Islet precursor cell (in vitro differentiated cells): ENCODE measurements around the gene DMAC2.
"Not testable (repeated sequence)": the region's sequence is repeated elsewhere in the genome, so short reads cannot be mapped to it uniquely, and the experiment has no call there.

ENCODE experiments used
- DNase-seq: peaks from one replicate; pipeline ENCODE4 v3.0.0-alpha.2; 2018

DMAC2 gene

DNA sequence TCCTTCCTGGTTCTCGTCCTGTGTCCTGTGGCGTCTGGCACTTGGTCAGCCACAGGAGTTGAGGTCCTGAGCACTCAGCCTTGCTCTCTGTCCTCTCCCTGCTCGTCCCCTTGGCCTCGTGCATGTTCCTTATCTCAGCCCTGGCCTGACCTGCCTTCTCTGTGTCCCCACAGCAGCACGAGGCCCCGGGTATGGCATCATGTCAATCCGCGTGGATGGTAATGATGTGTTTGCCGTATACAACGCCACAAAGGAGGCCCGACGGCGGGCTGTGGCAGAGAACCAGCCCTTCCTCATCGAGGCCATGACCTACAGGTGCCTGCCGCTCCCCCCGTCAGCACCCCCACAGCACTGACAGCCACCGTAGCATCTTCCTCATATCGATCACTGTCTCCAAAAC is 17.3 kb downstream of the DMAC2 start:
- no peak for DNase-seq

DNA sequence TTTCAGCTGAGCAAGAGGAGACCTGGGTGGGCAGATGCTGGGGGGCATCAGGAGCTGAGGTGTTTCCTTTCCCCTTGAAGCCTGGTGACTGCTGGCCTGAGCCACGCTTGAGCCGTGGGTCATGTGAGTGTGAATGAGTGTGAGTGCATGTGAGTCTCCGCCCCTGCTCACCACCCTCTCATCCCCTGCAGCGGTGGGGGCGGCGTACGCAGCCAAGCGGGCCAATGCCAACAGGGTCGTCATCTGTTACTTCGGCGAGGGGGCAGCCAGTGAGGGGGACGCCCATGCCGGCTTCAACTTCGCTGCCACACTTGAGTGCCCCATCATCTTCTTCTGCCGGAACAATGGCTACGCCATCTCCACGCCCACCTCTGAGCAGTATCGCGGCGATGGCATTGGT is 17.7 kb downstream of the DMAC2 start:
- DNase-seq: no peak

DNA sequence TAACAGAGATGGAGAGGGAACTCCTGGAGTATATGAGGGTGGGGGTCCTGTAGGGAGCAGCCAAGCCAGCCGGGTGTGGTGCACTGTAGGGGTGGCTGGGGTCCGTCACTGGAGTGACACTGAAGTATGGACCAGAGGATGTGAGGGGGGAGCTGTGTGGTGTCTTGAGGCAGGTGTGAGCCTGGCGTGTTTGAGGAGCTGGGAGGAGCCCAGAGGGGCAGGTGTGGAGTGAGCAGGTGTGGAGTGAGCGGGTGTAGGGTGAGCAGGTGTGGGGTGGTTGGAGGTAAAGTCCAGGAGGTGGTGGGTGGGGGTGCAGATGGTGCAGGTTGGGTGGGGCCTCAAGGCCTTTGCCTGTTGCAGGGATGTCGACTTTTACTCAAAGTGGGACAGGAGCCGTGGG is 18.4 kb downstream of the DMAC2 start:
- no peak for DNase-seq

DNA sequence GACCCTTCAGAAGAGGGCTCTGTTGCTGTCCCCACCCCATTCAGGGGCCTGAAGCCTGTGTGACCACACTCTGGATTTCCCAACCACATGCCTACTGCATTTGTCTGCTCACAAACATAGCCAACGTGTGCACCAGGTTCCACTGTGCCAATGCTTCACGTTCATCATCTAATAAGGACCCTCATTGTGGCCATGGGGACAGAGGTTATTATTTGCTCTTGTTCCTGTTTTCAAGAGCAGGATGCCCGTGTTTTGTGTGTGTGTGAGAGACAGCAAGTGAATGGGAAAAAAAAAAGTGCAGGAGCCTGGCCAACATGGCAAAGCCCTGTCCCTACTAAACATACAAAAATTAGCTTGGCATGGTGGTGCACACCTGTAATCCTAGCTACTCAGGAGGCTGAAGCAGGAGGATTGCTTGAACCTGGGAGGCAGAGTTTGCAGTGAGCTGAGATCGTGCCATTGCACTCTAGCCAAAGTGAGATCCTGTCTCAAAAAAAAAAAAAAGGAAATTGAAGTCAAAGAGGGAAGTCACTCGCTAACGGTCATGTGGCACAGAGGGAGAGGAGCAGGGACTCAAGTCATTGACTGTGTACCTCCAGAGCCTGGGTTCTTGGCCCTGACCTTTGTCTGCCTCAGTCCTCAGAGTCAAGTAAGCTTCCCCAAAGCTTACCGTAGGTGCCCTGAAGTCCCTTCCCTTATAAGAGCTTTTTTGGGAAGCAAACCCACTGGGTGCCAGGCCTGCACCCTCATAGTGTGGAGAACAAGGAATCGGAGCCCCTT is 19.4 kb downstream of the DMAC2 start:
- DNase-seq: no peak

DNA sequence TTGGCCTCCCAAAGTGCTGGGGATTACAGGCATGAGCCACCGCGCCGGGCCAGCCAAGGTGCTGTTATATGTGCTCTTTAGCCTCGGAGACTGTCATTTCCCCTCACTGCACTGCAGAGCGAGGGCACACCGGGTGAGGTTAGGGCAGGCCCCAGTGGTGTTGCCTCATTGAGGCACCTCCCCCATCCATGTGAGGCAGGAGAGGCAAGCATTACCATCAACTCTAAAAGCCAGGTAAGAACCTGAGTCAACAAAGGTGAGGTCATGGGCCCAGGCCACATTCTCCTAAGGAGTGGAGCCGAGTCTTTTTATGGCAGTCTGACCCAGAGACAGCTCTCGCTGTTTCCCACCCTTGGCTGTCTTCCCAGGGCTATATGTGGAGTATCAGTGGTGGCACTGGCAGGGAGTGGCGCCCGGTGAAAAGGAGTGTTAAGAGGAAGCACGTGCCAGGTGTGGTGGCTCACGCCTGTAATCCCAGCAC is 23.5 kb downstream of the DMAC2 start:
- peak; percentile 64 for DNase-seq

DNA sequence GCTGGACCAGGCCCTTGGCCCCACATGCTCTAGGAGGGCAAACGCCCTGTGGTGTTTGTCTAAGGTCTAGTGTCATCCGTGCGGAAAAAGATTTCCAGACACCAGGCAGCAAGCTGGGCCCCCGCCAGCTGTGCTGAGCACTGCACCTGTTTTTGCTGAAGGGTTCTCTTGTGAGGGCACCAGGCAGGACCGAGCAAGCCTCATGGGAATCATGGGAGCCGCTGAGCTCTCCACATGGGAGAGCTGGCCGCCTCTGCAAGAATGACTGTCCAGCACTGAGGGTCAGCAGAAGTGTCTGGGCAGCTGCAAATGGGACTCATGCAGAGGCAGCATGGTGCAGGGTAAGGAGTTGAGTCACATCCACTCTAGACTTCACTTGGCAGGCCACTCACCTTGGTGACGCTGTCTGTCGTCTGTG is 24.5 kb downstream of the DMAC2 start:
- no peak for DNase-seq

DNA sequence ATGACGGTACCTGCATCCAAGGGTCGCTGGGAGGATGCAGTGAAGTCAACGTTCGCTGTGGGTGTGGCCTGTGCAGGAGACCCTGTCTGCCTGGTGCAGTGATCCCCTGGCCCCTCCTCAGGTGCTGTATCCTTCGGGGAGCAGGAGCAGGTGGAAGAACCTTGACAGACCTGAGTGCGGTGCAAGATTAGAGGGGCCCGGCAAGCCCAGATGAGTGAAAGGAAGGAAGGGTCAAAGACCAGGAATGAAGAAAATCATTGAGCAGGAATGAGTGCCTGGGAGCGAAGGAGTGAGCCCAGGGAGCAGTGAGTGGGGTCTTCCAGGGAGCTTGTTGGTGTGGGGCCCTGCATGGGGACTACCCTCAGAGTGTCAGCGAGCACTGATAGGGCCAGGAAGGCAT is 25.3 kb downstream of the DMAC2 start:
- DNase-seq: no peak

DNA sequence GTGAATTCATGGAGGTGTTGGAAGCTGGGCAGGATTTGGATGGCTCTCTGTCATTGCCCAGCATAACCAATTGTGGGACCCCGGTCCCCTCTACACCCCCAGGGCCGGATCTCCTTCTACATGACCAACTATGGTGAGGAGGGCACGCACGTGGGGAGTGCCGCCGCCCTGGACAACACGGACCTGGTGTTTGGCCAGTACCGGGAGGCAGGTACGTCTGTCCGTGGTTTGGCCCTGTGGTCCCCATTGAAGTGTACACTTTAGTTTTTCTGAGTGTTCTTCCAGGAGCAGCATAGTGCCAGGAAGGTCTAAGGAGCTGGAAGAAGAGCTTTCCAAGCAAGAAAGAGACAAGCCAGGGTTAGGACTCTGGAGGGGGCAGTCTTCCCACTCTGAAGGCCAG is 25.8 kb downstream of the DMAC2 start:
- no peak for DNase-seq

DNA sequence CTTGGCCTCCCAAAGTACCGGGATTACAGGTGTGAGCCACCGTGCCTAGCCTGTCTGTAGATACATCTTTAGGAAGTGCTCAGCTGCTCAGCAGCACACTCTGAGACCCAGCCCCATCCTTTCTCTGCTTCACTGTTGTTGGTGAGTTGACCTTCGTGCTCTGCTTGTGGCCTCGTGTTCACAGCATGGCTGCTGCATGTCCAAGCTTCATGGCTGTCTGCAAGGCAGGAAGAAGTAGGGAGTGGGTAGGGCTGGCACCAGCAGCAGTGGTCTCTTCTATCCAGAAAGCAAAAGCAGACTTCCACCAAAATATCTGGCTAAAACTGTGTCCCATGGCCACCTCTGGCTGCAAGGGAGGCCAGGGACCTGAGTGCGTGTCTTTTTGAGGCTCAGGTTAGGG is 26.8 kb downstream of the DMAC2 start:
- no peak for DNase-seq

DNA sequence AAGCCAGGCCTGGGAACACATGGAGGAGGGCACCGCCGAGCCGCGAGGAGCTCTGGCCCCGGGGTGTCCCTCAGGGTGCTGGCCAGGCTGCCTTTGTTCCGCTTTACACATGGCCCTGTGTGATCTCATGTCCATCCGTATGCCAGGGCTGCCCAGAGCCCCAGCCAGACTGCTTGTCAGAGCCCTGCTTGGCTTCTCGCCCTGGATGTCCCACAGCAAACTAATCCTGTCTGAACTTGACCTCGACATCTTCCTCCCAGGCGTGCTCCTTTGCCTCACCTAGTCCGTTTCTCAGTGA is 27.8 kb downstream of the DMAC2 start:
- no peak for DNase-seq

DNA sequence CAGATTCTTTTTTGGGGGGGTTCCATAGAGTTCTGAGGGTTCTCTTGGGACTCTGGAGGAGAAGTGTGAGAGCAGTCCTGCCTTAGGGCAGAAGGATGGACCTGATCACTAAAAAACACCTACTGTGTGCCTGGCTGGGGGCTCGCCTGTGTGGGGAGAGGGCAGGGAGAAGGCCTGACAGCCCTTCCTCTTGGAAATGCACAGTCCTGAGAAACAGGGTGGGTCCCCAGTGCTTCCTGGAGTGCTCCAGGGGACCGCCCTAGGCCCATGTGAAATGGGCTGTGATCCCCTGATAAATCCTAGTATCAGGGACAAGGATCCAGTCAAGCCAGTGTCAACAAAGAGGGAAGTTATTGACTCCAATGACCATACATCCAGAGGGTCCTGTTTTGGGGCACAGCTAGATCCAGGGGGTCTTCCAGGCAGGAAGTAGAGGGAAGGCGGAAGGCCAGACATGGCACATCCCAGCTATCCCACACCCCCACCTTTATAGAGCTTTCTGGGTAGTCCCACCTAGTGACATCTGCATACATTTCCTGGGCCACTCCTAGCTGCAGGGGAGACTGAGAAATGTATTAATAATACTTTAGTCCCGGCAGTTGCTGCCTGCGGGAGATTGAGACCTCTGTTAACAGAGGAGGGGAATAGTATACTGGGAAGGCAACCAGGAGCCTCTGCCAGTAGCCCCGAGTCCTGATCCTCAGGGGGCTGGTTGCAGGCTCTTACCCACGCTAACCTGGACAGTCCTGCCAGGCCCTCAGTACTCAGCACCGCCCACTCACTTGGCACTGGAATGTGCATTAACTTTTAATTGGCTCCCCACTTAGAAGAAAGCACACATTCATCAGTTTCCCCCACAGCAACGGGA is 28.4 kb downstream of the DMAC2 start:
- no peak for DNase-seq

DNA sequence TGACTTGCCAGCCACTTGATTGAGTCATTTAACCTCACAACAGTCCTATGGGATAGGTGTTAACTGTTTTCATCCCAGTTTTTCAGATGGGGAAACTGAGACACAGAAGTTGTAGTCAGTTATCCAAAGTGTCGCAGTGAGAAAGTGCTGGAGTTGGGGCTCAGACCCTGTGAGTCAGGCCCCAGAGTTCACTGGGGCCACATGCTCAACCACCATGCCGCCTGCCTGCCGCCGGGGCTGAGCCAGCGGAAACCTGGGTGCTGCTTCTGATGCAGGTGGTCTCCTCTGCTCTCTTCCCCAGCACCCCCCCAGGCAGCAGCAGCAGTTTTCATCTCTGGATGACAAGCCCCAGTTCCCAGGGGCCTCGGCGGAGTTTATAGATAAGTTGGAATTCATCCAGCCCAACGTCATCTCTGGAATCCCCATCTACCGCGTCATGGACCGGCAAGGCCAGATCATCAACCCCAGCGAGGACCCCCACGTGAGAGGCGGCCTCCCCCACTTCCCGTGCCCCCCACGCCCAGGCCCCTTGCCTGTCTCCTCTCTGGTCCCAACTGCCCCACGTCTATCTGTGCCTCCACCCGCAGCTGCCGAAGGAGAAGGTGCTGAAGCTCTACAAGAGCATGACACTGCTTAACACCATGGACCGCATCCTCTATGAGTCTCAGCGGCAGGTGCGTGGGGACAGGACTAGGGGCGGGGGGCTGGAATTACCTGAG is 29.2 kb downstream of the DMAC2 start:
- DNase-seq: no peak

DNA sequence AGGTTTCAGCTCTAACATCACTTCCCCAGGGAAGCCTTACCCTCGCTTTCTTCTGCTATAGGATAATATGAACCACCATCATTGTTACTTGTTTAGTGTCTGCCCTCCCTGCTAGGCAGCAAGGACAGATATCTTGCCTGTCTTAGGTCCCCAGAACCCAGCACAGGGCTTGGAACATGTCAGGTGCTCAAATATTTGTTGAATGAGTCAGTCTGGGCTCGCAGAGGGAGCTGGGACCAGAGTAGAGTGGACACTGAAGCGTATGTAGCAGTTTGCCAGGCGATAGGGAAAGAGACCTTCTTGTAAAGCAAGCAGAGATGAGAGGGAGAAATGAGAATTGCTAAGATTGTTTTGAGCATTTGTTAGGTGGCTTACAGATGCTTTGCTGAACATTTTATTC is 30.4 kb downstream of the DMAC2 start:
- DNase-seq: peak; percentile 94

DNA sequence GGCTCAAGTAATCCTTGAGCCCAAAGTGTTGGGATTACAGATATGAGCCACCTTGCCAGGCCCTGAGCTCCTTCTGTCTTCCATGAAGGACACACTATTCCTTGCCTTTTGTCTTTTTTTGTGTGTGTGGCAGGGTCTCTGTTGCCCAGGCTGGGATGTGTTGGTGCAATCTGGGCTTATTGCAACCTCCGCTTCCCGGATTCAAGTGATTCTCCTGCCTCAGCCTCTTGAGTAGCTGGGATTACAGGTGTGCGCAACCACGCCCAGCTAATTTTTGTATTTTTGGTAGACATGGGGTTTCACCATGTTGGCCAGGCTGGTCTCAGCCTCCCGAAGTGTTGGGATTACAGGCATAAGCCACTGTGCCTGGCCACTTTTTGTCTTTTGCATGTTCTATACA is 30.9 kb downstream of the DMAC2 start:
- DNase-seq: not testable (repeated sequence)

DNA sequence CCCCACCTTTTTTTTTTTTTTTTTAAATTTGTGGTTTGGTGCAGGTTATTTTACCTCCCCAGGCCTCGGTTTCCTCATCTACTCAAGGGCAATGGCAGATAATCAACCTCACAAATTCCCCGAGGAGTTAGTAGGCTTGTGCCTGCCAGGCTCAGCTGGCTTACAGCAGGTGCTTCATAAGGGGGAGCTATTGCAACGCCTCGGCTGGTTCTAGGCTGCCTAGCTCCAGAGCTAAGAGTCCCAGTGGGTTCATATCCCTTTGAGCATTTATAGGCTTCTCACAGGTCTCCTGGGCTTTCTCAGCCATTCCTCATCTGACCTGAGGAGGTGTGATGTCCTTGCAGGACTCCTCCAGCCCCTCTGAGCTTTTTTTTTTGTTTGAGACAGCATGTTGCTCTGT is 31.5 kb downstream of the DMAC2 start:
- no peak for DNase-seq

DNA sequence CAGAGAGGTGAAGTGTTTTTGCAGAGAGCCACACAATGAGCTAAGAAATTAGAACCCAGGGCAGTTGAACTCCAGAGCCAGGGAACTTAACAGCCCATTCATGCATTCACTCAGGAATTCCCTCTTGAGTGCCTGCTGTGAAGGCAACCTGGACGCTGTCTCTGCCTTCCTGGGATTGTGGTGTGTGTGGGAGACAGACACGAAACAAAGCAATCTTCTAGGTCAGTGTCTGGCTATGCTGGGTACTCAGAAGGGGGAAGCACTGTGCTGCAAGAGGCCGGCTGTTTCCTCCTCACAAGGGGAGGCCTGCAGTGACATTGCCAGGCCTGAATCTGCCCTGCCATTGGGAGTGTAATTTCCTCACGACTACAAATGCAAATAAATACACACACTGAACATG is 32.4 kb downstream of the DMAC2 start:
- peak; percentile 95 for DNase-seq

DNA sequence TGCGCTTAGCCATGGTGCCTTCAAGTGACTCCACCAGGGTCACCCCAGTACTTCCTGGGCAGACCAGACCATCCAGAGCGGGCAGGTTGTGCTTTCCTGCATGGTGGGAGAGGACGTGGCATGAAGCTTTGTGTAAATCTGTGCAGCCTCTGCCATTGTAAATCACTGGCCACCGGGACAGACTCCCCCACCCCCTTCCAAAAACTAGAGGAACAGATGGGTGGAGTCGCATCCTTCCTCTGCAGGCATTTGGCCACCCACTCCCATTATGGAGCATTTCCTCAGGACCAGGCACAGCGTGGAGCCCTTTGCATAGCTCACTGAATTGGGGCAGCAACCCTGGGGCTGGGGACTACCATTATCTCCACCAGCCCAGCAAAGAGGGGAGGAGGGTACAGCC is 33.9 kb downstream of the DMAC2 start:
- no peak for DNase-seq

DNA sequence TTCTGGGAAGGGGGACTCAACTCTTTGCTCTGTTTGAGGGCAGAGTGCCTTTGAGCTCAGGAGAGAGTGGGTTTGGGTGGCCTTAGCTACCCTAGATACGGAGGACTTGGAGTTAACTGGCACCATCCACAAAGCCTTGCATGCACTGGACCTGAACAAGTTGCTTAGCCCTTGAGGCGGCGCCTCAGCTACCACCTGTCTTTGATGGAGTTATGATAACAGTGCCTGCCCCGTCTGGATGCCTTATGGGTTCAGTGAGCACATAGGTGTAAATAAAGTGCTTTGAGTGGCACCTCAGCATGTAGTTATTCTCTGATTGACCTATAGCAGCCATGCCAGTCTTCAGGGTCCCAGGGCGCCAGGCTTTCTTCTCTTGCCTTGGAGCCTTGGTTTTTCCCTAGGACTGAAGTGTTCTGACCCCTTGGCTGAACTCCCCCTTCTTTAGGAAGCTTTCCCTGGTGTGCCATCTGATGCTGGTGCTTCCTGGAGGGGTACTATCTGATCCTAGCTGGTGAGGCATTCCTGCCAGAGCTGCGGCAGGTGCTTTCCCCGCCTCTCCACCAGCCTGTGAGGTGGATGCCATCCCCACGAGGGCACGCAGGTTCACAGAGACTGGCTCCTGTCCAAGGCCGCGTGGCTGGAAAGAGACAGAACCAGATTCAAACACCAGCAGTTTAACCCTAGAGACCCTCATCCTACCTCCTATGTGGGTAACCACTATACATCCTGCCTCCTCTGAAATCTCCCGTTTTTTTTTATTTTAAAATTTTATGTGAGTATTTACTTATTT is 36.3 kb downstream of the DMAC2 start:
- DNase-seq: no peak

DNA sequence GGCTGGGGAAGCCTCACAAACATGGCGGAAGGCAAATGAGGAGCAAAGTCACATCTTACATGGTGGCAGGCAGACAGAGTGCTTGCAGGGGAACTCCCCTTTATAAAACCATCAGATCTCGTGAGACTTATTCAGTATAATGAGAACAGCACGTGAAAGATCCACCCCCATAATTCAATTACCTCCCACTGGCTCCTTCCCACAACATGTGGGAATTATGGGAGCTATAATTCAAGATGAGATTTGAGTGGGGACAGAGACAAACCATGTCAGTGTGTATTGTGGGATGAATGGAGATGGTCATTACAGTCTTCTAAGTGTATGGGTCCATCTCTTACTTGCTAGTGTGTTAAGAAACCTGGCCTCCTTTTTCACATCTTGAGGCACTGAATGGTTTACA is 37.7 kb downstream of the DMAC2 start:
- DNase-seq: no peak

DNA sequence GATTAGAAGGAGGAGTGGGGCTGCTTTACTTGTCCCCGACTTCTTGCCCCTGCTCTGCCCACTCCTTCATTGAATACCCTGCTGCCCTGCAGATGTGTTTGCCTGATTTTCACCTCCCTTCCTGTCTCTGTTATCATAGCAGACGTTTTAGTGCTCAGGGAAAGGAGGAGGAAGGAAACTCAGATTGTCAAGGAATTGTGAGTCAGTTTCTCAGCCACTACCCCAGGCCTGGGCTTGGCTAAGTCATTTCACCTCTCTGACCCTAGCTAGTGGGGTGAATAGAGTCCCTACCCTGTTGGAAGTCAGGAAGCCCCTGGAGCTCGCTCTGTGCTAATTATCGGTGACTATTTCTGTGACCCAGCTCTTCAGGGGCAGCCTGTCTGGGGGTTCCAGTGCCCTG is 38.2 kb downstream of the DMAC2 start:
- DNase-seq: no peak

DNA sequence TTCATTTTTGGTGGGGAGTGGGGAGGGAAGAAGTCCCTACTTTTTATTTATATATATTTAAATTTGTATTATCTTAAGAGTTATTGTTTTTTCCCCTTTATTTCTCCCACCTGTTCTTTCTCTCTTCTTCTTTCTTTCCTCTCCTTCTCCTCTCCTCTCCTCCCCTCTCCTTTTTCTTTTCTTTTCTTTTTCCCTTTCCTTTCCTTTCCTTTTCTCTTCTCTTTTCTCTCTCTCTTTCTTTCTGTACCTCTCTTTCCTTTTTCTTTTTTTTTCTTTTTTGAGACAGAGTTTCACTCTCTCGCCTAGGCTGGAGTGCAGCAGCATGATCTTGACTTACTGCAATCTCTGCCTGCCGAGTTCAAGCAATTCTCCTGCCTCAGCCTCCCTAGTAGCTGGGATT is 40.2 kb downstream of the DMAC2 start:
- no peak for DNase-seq

DNA sequence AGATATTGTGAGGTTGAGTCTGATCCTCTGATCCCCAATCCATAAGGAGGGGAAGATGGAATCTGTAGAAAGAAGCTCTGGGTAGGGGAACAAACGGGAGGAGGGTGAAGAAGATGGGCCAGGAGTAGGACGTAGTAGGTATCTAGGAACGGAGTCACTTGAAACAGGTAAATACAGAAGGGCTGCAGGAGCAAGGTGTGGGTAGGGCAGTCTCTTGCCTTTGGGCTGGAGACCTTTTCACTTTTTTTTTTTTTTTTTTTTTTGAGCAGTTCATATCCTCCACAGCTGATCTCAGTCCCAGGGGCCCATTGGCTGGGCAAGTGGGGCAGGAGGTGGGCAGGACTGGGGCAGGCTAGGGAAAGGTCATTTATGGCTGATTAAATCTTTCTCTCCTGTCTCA is 40.6 kb downstream of the DMAC2 start:
- DNase-seq: no peak

DNA sequence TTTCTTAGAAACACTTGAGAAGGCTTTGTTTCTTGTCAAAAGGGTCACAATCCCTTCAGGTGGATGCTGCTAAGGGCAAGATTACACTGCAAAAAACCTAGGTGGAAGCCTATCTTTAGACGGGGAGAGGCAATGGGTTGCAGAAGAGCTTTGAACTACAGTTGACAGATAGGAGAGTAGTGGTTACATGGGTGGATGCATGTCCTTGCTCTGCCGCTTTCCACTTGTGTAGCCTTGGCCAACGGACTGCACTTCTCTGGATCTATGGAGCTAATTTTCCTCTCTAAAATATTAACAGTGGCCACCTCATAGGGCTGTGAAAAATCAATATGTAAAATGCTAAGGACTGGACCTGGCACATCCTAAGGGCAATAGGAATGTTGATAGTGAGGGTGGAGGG is 41.1 kb downstream of the DMAC2 start:
- no peak for DNase-seq
